ENCODE results near the gene RTKN2.
"Not testable (repeated sequence)": the region's sequence is repeated elsewhere in the genome, so short reads cannot be mapped to it uniquely, and the experiment has no call there.

- TF ChIP-seq CTCF (IDR thresholded peaks at IDR 0.05; ENCODE audit: poor library complexity); EZH2 (IDR thresholded peaks at IDR 0.05; ENCODE audit: borderline replicate concordance); EZH2phosphoT487 (IDR thresholded peaks at IDR 0.05; ENCODE audit: low read depth, severe bottlenecking, unreplicated experiment): not testable (repeated sequence)
Measured at GRCh38 chr10:62280392-62280791, 11.7 kb upstream of the RTKN2 start.

All from hepatocyte (in vitro differentiated cells).